GM18502 (cell line): ENCODE data around the gene SPARCL1.
"Not testable (repeated sequence)": the region's sequence is repeated elsewhere in the genome, so short reads cannot be mapped to it uniquely, and the experiment has no call there.

Experiments
- ATAC-seq: cut with Tn5 transposase; IDR thresholded peaks from one replicate; pipeline ENCODE4 v1.9.1; 2021; ENCODE audit warnings: mild to moderate bottlenecking; ENCODE audit not compliant: unreplicated experiment, poor library complexity

SPARCL1 gene

DNA sequence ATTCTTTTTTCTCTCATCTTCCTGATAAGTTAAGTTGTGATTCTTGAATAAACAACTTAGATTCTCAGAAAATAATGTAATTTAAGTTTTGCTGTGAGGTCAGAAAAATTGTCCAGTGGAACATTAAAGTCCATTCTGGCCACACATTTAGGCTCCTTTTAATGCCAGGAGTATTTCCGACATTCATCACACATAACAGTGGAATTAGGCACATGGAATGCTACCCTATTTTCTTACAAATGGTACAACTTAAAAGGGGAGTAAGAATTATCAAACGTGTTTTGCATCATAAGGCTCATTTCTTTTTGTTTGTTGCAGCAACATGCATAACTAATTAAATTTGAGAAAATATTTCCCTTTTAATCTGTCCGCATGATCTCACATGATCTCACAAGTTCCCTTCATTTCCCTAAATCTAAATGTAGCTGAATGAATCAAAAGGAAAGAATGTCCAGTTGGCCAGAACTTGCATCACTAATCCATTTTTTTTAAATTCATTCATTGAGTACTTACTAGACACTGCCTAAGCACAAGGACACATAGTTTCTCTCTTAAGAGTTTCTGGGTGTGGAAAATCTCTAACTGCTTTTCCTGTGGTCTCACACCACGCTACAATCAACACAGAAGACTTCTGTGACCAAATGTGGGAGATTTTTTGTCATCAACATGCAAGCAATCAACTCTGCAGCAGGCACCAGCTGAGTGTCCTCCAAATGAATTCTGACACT lies 22.0 kb downstream of the SPARCL1 start:
- no peak for ATAC-seq

DNA sequence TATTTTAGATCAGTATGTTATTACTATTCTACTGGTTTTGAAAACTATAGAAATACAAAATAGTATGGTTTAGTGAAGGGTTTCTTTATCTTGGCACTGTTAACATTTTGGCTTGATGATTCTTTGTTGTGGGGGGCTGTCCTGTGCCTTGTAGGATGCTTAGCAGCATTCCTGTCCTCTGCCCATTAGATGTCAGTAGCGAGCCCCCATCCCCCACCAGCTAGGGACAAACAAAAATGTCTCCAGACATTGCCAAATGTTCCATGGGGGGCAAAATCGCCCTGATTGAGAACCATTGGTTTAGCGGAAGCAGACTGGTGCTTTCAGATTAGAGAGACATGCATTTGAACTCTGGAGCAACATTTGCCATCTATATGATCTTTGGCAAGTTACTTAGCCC lies 23.3 kb downstream of the SPARCL1 start:
- ATAC-seq = no peak

DNA sequence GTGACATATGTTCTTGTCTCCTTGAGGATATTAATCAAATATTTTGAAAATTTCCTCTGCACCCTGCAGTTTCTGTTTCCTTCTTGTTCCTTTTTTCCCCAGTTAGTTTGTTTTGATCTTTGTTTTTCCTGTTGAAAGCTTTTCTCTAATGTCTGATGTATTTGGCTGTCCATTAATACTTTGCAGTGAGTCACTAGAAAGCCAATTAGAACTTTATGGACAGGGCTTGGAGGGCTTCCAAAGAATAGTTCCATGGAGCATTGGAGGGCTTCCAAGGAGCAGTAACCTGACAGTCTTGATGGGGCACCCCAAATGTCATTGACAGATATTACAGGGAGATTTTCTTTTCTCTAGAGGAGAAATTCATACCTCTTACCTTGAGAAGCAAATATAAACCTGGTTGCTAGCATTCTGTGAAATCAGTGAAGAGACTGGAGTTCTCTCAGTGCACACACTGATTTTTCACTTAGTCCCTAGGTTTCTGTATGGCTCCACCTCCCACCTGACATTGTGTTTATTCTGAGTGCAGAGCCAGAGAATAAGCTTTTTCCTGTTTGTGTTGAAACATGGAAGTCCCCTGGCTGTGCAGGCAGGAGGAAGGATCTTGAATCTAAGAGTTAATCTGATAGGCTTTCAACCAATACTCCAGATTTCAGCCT lies 26.5 kb downstream of the SPARCL1 start:
- ATAC-seq = no peak

DNA sequence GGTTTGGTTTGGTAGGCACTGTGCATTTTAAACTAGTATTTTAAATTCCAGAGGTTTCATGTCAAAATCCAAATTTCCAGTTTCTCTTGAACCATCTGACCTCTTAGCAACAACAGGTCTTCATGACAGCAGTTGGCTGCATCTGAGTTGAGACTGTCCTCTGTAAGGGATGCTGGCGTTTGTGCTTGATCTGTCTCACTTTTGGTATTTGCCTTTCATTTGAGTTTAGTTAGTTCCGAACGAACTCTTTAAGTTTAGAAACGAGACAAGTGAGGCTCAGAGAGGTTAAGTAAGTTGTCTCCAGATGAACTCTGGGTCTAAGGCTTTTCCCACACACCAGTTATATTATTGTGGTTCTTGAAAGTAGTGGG lies 29.1 kb downstream of the SPARCL1 start:
- peak; percentile 54 for ATAC-seq

DNA sequence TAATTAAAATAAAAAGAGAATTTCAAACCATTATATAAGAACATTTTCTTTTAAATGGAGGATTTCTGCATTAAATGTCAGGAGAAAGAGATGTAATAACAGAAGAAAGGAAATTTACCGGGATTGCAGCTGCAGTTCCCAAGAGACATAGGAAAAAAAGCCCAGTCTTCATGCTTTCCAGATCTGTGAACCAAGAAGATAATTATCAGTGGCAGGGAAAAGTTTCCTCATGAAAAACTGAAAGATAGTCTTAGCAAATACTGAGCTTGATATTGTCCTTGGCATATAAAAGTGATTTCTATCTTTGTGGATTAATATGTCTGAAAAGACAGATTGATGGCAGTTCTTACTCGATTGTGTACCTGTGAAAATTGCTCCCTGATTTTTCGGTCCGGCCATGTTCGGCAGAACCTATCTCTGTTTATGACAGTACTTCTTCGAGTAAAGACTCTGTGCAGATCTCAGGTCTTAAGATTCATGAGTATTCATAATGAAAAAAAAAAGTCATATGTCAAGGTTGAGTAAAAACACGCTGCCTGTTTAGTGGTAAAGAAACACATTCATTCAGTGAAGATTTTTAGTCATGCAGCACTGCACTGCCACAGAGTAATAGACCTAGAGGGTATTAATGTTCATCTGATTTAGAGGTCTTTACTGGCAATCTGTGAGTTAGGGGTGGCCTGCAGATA lies 29.6 kb downstream of the SPARCL1 start:
- ATAC-seq = peak; percentile 91

DNA sequence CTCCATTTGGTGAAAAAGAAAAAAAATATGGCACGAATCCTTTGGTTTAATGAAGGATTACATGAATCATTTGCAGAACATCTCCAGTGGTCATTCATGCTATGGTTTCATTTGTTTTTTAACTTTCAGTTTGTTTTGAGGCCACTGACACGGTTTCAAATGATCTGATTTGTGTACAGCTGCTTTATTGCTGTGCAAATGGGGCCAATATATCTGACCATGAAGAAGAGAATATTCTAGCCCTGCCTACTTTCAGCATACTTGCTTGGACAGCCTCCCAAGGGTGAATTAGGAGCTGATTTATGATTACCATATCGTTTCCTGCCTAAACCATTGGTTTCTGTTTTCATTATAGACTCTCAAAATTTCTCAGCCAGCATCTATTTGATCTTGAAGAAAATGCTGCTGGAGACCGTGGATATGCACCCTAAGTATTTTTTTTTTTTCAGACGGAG lies 30.7 kb downstream of the SPARCL1 start:
- peak; percentile 55 for ATAC-seq

DNA sequence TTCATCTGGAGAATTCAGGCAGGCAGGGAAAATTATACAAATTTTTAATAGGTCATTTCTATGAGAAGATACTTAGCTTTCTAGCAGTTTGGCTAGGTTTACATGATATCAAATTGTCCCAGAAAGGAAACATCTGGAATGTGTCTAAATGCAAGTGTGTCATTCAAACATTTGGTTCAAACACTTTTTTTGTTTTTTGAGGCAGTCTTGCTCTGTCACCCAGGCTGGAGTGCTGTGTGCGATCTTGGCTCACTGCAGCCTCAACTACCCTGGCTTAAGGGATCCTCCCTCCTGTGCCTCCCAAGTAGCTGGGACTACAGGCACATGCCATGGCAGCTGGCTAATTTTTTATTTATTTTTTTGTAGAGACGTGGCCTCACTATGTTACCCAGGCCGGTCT lies 31.6 kb downstream of the SPARCL1 start:
- ATAC-seq = no peak

DNA sequence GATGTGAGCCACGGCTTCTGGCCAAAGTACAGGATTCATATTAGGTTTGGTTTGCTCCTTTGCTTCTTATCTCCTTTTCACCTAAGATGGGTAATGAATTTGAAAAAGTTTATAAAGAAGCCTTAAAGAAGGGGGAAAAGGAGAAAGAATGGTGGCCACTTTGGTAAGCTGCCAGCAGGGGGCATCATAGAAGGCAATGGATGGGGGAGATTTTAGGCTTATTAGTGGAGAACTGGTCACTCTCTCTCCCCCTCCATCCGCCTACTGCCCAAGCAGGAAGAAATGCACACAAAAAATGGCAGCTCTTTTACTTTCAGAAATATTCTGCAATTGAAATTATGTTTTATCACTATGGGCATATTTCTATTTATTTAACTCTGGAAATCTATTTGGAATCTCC lies 32.0 kb downstream of the SPARCL1 start:
- ATAC-seq = no peak

DNA sequence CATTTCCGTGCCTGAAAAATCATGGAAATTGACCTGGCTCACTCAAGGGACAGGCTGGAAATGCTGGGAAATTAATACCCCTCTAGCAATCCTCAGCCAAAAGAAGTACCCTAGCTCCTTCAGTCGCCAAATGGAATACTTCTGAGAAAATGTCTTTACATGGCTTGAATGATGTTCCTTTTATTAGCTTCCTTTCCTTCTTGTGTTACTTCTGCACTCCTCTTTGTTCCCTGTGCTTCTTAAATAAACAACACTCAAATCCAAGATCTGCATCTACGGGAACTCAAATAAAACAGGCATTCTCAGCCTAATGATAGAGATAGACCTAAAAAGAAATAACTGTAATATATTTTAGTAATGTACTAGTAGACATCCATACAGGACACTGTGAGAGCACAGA lies 36.1 kb downstream of the SPARCL1 start:
- no peak for ATAC-seq

DNA sequence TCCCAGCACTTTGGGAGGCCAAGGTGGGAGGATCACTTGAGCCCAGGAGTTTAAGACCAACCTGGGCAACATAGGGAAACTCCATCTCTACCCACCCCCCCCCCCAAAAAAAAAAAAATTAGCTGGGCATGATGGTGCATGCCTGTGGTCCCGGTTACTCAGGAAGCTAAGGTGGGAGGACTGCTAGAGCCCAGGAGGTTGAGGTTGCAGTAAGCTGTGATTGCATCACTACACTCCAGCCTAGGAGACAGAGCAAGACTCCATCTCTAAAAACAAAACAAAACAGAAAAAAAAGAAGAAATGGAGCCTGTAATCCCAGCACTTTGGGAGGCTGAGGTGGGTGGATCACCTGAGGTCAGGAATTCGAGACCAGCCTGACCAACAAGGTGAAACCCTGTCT lies 37.3 kb downstream of the SPARCL1 start:
- ATAC-seq = not testable (repeated sequence)

DNA sequence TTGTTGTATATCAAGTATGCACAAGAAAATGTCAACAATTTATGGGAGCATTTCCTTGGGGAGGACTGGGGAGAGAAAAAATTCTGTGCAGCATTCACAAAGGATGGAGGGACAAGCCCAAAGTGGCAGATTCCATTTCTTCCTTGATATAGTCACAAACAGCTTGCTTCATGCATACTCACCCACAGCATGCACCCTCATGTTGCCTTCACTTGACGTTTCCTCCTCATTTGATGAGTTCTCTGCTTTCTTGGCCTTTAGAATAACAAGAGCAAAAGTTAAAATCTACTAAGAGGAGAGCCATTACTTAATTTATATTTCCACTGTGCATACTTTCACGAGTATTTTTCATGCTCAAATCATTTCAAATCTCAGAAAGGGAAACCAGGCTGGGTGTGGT lies 37.7 kb downstream of the SPARCL1 start:
- no peak for ATAC-seq

DNA sequence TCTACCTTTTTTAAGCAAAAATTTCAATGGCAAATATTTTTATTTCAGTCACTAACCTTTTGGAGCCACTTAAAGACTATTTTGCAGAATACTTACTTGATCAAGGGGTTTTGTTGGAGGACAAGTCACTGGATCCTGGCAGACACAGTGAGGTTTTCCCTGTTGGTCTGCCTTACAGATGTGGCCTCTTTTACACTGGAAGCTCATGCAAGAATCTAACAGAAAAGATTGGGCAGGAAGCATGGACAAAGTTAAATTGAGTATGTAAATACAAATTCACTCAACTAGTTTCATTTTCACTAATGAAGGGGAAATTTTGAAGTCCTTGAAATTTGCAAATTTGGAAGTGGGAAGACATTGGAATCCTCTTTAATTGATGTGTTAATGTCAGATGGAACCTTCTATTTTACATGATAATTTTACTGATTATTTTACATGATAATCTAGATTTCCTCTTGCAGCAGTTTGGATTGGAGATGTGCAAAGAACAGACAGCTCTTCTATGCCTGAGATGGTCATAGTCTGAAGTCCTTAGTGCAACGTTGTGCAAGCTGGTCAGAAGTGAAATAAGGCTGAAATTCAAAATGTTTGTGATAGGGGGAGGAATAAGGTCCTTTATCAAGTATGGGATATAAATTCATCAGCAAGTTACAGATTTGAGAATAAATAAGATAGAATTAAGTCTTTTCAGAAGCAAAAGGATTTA lies 38.4 kb downstream of the SPARCL1 start:
- no peak for ATAC-seq

DNA sequence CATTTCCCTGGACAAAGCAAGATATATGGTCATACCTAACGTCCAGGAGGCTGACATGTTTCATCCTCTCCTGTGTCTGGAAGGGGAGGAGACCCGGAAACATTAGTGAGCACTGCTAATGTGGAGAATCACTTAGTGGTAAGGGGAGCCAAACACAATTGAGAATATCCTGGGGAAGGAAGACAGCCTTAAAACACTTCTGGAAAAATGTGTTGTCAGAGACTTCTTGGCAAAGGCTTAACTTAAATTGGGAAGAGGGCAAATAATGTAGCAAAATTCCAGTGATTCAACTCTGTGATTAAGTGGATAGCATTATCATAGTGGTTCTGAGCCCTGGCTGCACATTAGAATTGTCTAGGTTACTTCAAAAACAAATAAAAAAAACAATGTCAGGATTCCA lies 39.5 kb downstream of the SPARCL1 start:
- no peak for ATAC-seq

DNA sequence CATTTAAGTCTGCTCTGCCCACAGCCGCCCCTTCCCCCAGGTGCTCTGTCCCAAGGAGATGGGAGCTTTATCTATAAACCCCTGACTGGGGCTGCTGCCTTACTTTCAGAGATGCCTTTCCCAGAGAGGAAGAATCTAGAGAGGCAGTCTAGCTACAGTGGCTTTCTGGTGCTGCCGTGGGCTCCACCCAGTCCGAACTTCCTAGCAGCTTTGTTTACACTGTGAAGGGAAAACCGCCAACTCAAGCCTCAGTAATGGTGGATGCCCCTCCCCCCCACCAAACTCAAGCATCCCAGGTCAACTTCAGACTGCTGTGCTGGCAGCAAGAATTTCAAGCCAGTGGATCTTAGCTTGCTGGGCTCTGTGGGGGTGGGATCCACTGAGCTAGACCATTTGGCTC lies 40.5 kb downstream of the SPARCL1 start:
- not testable (repeated sequence) for ATAC-seq

DNA sequence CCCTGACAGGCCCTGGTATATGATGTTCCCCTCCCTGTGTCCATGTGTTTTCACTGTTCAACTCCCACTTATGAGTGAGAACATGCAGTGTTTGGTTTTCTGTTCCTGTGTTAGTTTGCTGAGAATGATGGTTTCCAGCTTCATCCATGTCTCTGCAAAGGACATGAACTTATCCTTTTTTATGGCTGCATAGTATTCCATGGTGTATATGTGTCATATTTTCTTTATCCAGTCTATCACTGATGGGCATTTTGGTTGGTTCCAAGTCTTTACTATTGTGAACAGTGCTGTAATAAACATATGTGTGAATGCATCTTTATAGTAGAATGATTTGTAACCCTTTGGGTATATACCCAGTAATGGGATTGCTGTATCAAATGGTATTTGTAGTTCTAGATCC lies 45.9 kb downstream of the SPARCL1 start:
- not testable (repeated sequence) for ATAC-seq

DNA sequence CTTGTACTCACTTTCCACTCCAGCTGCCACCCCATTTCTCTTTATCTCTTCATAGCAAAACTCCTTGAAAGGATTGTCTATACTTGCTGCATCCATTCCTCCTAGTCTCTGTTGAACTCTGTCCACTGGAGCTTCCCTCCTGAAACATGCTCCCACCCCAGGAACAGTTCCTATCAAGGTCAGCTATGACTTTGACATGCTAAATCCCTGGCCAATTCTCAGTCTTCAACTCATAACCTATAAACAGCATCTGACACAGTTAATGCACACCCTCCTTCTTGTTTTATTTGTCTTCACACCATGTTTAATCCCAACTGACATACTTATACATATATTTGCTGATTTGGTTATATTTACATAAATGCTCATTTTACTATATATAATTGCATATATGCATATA lies 47.8 kb downstream of the SPARCL1 start:
- ATAC-seq = no peak

DNA sequence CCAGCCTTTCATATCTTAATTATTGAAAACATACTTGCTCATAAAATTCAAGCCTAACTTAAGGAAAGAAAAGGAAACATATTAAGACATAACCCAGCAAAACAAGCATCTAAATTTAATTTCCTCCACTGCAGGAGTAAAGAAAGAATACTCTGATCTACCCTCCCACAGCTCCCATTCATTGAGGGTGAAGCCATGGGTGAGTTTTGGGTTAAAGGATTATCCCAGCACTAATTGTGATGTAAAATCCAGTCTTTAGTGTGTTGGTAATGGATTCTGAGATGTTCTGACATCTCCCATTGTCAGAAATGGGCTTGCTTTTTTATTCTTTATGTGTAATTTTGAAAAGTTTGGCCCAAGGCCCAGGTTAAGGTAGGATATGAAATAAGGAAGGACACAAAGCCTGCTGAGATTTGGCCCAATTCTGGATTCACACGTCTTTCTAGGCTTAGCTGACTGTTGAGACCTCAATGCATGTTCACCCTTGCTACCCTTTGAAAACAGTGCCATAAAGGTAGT lies 50.4 kb downstream of the SPARCL1 start:
- no peak for ATAC-seq

DNA sequence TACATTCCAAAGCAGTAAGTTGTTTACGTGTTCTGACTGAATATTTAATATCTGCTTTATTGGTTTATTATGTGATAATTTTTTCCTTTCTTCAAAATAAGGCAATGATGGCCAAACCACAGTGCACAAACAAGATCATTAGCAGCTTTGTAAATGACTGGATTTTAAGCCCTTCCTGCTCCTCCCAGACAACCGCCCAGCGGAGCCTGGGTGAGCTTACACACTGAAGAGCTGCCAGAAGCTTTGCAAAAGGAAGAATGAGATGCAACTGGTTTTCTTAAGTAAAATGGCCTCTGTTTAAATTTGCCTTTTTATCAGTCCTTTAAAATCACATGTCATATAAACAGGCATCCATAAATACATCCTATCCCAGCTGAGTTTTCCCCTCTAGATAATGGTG lies 52.2 kb downstream of the SPARCL1 start:
- ATAC-seq = no peak

DNA sequence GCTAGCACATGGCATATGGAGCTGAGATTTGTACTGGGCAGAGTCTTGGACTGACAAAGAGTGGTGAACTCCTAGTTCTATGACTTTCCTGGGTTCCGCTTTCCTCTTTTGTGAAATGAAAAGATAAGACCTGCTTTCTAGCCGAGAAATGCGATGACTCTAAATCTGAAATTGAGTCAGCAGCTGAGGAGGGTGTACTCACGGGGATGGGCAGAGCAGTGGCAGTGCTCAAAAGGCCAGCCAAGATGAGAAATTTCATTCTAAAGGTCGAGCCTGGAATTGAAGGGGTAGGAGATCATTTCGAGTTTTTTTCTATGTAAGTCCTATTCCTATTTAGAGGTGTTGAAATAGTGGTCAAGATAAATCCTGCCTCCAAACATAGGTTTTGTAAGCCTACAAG lies 59.8 kb downstream of the SPARCL1 start:
- ATAC-seq = no peak

DNA sequence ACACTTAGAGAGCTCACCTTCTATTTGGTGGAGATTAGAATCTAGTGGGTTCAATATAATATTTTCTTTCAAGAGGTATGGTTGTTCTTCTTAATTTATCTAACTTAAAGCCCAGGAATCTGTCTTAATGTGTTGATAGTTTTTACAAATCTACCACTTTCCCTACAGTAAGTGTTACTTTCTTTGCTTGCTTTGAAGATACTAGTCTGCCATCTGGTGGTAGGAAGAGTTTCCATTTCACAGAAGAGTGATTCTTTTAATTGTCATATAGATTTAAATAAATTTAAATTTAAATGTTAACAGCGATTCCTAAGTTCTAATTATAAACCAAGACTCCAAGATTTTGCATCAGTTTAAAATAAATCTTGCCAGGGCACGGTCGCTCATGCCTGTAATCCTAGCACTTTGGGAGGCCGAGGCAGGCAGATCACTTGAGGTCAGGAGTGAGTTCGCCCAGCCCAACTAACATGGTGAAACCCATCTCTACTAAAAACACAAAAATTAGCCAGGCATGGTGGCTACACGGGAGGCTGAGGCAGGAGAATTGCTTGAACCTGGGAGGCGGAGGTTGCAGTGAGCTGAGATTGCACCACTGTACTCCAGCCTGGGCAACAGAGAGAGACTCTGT lies 63.3 kb downstream of the SPARCL1 start:
- ATAC-seq = no peak
